Measurements from ENCODE around the gene PLD3.

Gene PLD3

DNA sequence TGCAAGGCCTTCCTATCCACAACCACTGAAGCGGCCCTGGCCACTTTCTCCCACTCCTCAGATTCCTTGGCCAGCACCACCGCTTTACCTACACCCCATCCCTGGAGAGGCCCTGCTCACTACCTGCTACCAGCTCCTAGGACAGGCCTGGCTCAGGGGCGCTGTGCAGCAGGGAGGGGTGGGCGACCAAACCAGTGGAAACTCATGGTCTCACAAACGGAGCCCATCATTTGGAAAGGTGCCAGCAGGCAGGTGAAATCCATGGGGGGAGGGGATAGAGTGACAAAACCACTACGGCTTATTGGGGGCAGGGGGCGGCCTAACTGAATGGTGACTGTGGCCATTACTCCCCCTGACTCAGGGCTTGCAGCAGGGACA, 27.9 kb upstream of the PLD3 start:
- H3K27me3 ChIP-seq (ENCODE audit: insufficient read depth, low read length), result no peaks in the 10 kb centered on the region
- H3F3A ChIP-seq (ENCODE audit: insufficient read depth, low read length), result no peaks in the 10 kb centered on the region
- no peaks in the 10 kb centered on the region for H3K79me2 ChIP-seq (ENCODE audit: insufficient read depth, low read length)
- no peaks in the 10 kb centered on the region for H4K20me1 ChIP-seq (ENCODE audit: insufficient read depth, low read length)
- no peaks in the 10 kb centered on the region for H3K4me1 ChIP-seq (ENCODE audit: insufficient read depth, low read length, severe bottlenecking)
- TF ChIP-seq EZH2 (IDR thresholded peaks at IDR 0.05; ENCODE audit: borderline replicate concordance, low read length), result no peak
- no peak for TF ChIP-seq CTCF (IDR thresholded peaks at IDR 0.05; ENCODE audit: low read length)
- H3K9me2 ChIP-seq (ENCODE audit: low read depth, low read length), result no peaks in the 10 kb centered on the region
- no peak overlapping the region for H3K27ac ChIP-seq (ENCODE audit: low read depth, low read length, poor library complexity, severe bottlenecking)
- H3K36me3 ChIP-seq (ENCODE audit: insufficient read depth, low read length), result peaks cover 62% of the 10 kb centered on the region
- no peak overlapping the region for H3K4me3 ChIP-seq (ENCODE audit: low read depth, low read length, poor library complexity, severe bottlenecking)
- H2AFZ ChIP-seq (ENCODE audit: low read length), result no peak overlapping the region
- H3K4me2 ChIP-seq (ENCODE audit: low read length), result no peak overlapping the region
- H3K9me3 ChIP-seq (ENCODE audit: low read length), result no peaks in the 10 kb centered on the region
- H3K9ac ChIP-seq (ENCODE audit: low read length), result no peak overlapping the region

GRCh38 chr19:40321076-40321475, 27.4 kb upstream of the PLD3 start:
- Histone ChIP-seq H3F3A (ENCODE audit: insufficient read depth, low read length) (no peaks in the 10 kb centered on the region), H3K4me2 (ENCODE audit: low read length) (no peak overlapping the region), H3K27me3 (ENCODE audit: insufficient read depth, low read length) (no peaks in the 10 kb centered on the region), H4K20me1 (ENCODE audit: insufficient read depth, low read length) (no peaks in the 10 kb centered on the region), H3K27ac (ENCODE audit: low read depth, low read length, poor library complexity, severe bottlenecking) (no peak overlapping the region), H3K4me1 (ENCODE audit: insufficient read depth, low read length, severe bottlenecking) (no peaks in the 10 kb centered on the region), H3K4me3 (ENCODE audit: low read depth, low read length, poor library complexity, severe bottlenecking) (no peak overlapping the region), H3K36me3 (ENCODE audit: insufficient read depth, low read length) (peaks cover 68% of the 10 kb centered on the region), H3K9me2 (ENCODE audit: low read depth, low read length) (no peaks in the 10 kb centered on the region), H3K9me3 (ENCODE audit: low read length) (no peaks in the 10 kb centered on the region), H2AFZ (ENCODE audit: low read length) (no peak overlapping the region), H3K79me2 (ENCODE audit: insufficient read depth, low read length) (no peaks in the 10 kb centered on the region), H3K9ac (ENCODE audit: low read length) (no peak overlapping the region)
- TF ChIP-seq EZH2 (IDR thresholded peaks at IDR 0.05; ENCODE audit: borderline replicate concordance, low read length) (no peak), CTCF (IDR thresholded peaks at IDR 0.05; ENCODE audit: low read length) (no peak)

DNA sequence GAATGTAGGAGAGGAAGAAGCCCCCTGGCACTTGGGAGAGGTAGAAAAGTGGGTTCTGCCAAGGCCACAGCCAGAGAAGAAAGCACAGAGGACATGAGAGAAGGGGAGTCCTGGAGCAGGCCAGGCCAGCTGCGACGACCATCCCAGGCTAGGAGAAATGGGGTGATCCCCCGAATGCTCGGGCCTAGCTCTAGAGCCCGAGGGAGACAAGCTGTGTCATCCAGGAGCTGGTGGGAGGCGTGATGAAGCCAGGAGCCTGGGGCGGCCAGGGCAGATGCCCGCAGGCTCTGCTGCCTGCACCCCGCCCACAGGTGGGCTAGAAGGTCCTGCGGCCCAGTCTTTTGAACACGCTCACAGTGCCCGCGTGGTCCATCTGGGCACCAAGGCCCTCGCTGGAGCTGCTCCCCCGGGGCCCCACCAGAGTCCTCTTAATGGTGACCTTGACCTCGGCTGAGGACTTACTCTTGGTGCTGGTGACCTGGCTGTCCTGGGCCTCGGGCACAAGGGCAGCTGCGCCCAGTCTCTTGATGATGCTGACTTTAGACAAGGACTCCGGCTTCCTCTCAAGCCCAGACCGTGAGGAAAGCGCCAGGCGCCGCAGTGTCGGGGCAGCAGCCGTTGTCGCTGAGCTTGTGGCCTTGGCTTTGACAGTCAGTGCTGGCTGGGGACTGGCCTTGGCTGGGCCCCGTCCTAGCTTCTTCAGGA, 26.8 kb upstream of the PLD3 start:
- peaks cover 68% of the 10 kb centered on the region for H3K36me3 ChIP-seq (ENCODE audit: insufficient read depth, low read length)
- no peak for TF ChIP-seq CTCF (IDR thresholded peaks at IDR 0.05; ENCODE audit: low read length)
- no peak for TF ChIP-seq EZH2 (IDR thresholded peaks at IDR 0.05; ENCODE audit: borderline replicate concordance, low read length)

More for the DNA sequence above, 26.8 kb upstream of the PLD3 start:
- Histone ChIP-seq H3K4me1 (ENCODE audit: insufficient read depth, low read length, severe bottlenecking) (no peaks in the 10 kb centered on the region), H3K9me2 (ENCODE audit: low read depth, low read length) (no peaks in the 10 kb centered on the region), H3K27ac (ENCODE audit: low read depth, low read length, poor library complexity, severe bottlenecking) (no peak overlapping the region), H3K9me3 (ENCODE audit: low read length) (no peaks in the 10 kb centered on the region), H3K9ac (ENCODE audit: low read length) (no peak overlapping the region), H4K20me1 (ENCODE audit: insufficient read depth, low read length) (no peaks in the 10 kb centered on the region), H3K79me2 (ENCODE audit: insufficient read depth, low read length) (no peaks in the 10 kb centered on the region), H3F3A (ENCODE audit: insufficient read depth, low read length) (no peaks in the 10 kb centered on the region), H3K4me3 (ENCODE audit: low read depth, low read length, poor library complexity, severe bottlenecking) (no peak overlapping the region), H3K27me3 (ENCODE audit: insufficient read depth, low read length) (no peaks in the 10 kb centered on the region), H2AFZ (ENCODE audit: low read length) (no peak overlapping the region), H3K4me2 (ENCODE audit: low read length) (no peak overlapping the region)
